Esophagus muscularis mucosa (tissue), 3 donors: ENCODE data around the gene ZBTB18.
A peak's percentile ranks its signal among the peaks of the same experiment; 100 is the strongest.

Experiments used
- POLR2A ChIP-seq: fragments of 450-650 bp; IDR thresholded peaks from one replicate; pipeline ENCODE4 v1.6.1; 2017; ENCODE audit warnings: antibody characterized with exemption, moderate library complexity, mild to moderate bottlenecking, low read depth
- POLR2AphosphoS5 ChIP-seq, 2 donors: sonication (generic); formaldehyde crosslinking; IDR thresholded peaks; one replicate each; pipeline ENCODE4 v1.6.1; 2017; ENCODE audit warnings: antibody characterized with exemption in 2 of 2
- TF ChIP-seq, protein P1 (sequence below), 3 experiments: fragments of 200-600 bp in 2 of 3; fragments of 450-650 bp in 1 of 3; sonication (generic) in 2 of 3; IDR thresholded peaks; one replicate each; pipeline ENCODE4 v1.5.1; 2017 to 2019; ENCODE audit warnings: antibody characterized with exemption in 3 of 3, mild to moderate bottlenecking in 2 of 3, moderate library complexity in 1 of 3

DNA sequence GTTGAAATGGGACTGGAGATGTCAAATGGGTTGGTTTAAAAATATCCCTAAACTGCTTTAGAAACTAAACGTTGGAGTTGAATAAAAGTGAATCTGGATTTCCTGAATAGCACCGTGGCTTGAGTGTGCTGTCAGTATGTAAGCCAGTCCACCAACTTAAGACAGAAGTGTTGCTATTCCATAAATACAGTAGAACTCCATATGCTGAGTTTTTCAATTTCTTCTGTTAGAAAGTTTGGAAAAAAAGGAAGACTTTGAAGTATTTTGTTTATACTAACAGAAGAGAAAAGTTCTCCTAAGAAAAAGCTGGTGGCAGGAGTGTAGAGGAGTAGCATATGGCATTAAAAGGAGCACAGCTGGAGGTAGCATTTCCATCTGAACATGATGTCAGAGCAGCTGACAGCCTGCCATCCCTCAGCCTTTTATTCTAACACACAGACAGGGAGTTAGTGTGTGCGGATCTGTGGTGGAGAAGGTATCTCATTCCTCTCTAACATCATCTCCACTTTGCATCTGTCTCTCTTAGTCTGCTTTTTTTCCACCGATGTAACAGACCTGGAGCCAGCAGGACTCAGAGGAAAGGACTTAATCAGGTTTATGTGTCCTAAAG, at the start of gene ZBTB18:
- TF ChIP-seq, protein P1, sequence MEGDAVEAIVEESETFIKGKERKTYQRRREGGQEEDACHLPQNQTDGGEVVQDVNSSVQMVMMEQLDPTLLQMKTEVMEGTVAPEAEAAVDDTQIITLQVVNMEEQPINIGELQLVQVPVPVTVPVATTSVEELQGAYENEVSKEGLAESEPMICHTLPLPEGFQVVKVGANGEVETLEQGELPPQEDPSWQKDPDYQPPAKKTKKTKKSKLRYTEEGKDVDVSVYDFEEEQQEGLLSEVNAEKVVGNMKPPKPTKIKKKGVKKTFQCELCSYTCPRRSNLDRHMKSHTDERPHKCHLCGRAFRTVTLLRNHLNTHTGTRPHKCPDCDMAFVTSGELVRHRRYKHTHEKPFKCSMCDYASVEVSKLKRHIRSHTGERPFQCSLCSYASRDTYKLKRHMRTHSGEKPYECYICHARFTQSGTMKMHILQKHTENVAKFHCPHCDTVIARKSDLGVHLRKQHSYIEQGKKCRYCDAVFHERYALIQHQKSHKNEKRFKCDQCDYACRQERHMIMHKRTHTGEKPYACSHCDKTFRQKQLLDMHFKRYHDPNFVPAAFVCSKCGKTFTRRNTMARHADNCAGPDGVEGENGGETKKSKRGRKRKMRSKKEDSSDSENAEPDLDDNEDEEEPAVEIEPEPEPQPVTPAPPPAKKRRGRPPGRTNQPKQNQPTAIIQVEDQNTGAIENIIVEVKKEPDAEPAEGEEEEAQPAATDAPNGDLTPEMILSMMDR (IDR thresholded peaks at IDR 0.05), result no peak
- TF ChIP-seq POLR2AphosphoS5 (IDR thresholded peaks at IDR 0.05) (peak; percentile 67 to 70), POLR2A (no peak)
